Measurements from ENCODE around the gene SLC2A4RG.
"Not testable (repeated sequence)": the region's sequence is repeated elsewhere in the genome, so short reads cannot be mapped to it uniquely, and the experiment has no call there.

Gene SLC2A4RG

GRCh38 chr20:63722967-63723622 lies 16.5 kb upstream of the SLC2A4RG start:
- DNase-seq = not testable (repeated sequence)

GRCh38 chr20:63730189-63730733 lies 9.3 kb upstream of the SLC2A4RG start:
- DNase-seq = not testable (repeated sequence)

GRCh38 chr20:63731410-63731809 lies 8.2 kb upstream of the SLC2A4RG start:
- DNase-seq = no peak

- no peak for DNase-seq
Measured at GRCh38 chr20:63732118-63733095, 7.2 kb upstream of the SLC2A4RG start.

- DNase-seq = no peak
Measured at GRCh38 chr20:63733117-63733516, 6.5 kb upstream of the SLC2A4RG start.

GRCh38 chr20:63733579-63734081 lies 5.9 kb upstream of the SLC2A4RG start:
- no peak for DNase-seq

GRCh38 chr20:63734111-63734945 lies 5.2 kb upstream of the SLC2A4RG start:
- DNase-seq = no peak

- DNase-seq = no peak
Measured at GRCh38 chr20:63734946-63735858, 4.4 kb upstream of the SLC2A4RG start.

GRCh38 chr20:63735859-63736718 lies 3.5 kb upstream of the SLC2A4RG start, which contains the start of gene LIME1:
LIME1 (plus strand) TSS chr20:63736664; CDS start chr20:63737550, 886 bp downstream.
- DNase-seq = peak; percentile 79

GRCh38 chr20:63736893-63737694 lies 2.5 kb upstream of the SLC2A4RG start:
- peak; percentile 59 for DNase-seq

GRCh38 chr20:63737695-63737944 lies 2.0 kb upstream of the SLC2A4RG start:
- DNase-seq = no peak

- DNase-seq = peak; percentile 39
Measured at GRCh38 chr20:63737945-63738686, 1.5 kb upstream of the SLC2A4RG start.

- peak; percentile 33 for DNase-seq
Measured at GRCh38 chr20:63738687-63739129, 868 bp upstream of the SLC2A4RG start.

GRCh38 chr20:63740070-63740626 lies 572 bp downstream of the SLC2A4RG start:
- DNase-seq = peak; percentile 38

GRCh38 chr20:63740627-63741353 lies 1.2 kb downstream of the SLC2A4RG start:
- peak; percentile 37 for DNase-seq

GRCh38 chr20:63741354-63741675 lies 1.7 kb downstream of the SLC2A4RG start:
- DNase-seq = no peak

GRCh38 chr20:63741676-63742380 lies 2.3 kb downstream of the SLC2A4RG start:
- no peak for DNase-seq
